Muscle of arm (tissue), 12 donors: ENCODE results near the gene CEP128. TPM values are rescaled to one million over a fixed set of nuclear protein-coding genes. Genes with fewer than 3 reads are reported as not detected.

Source experiments
- DNase-seq: peaks from one replicate; pipeline ENCODE4 v3.0.0-alpha.2; 2013
- polyA plus RNA-seq, 12 donors: library from polyadenylated mRNA; unstranded; fragments of 120-200 nt; gene quantifications; one replicate each; pipeline ENCODE4 v1.2.1, GENCODE V29; 2013; ENCODE audit not compliant: insufficient read length in 12 of 12

The CEP128 gene
- polyA plus RNA-seq, 12 donors = 2.4 to 6.0 (median 4.2) TPM; not detected in 1

DNA sequence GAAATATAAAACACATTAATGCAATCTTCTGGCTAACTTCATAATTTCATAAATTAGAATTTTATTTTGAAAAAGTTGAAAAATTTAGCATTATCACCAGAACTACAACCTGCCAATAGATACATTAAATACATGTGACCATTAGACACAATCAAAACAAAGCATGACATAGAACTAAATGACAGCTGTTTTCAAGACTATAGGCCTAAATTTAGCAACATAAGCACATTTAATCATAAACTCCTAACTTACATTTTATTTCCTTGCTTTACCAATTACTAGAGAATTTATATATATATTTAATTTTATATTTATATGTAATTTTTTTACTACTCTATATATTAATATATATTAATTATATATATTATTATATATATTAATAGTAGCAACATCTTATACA, 165.4 kb downstream of the CEP128 start:
- no peak for DNase-seq

DNA sequence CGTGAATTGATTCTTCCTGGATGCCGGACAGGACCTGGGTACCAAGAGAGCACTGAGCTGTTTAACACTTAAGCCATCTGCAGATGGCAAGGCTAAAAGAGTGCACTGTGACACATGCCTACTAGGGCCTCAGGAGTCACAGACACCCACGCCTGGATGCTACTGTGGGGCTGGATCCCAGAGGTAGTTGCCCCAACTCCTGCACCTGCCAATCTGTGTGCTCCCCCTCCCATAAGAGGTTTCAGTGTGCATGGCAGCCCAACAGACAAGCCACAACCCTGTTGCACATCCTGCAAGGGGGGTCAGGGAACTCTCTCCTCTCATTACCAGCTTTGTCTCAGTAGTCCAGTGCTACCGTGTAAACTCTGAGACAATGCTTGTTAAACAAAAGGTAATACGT, 169.0 kb downstream of the CEP128 start:
- no peak for DNase-seq

DNA sequence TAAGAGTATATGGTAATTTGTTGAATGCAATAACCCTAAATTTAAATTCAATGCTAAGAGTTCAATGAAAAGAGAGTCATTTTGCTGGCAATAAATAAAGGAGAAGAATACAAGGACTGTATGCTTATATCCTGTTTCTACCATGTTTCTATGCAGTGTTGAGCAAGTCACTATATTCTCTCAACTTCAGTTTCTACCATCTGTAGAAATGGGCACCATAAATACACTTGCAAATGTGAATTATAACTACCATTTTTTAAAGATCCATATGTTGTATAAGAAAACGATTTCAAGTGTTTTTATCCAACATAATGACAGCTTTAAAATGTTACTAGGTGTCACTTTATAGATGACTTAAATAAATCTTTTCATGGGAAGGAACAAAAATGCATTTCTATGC, 170.3 kb downstream of the CEP128 start:
- no peak for DNase-seq

GRCh38 chr14:80770114-80770908, 171.2 kb downstream of the CEP128 start:
- DNase-seq = no peak

DNA sequence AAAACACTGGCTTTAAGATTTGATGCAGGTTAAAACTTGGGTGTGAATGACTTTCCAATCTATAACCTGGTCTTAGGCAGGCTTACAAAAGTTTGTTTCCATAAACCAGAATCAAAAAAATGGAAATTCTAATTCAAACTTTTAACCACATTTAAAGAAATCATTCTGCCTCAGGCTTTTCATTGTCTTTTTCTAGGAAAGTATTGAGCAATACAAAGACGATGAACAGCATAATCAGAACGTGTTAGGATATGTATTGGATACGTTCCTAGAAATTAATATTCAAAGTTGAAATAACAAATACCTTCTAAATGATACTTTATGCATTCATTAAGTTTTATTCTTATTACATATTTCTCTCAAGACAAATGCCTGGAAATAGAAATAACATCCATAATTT, 172.9 kb downstream of the CEP128 start:
- DNase-seq = no peak

DNA sequence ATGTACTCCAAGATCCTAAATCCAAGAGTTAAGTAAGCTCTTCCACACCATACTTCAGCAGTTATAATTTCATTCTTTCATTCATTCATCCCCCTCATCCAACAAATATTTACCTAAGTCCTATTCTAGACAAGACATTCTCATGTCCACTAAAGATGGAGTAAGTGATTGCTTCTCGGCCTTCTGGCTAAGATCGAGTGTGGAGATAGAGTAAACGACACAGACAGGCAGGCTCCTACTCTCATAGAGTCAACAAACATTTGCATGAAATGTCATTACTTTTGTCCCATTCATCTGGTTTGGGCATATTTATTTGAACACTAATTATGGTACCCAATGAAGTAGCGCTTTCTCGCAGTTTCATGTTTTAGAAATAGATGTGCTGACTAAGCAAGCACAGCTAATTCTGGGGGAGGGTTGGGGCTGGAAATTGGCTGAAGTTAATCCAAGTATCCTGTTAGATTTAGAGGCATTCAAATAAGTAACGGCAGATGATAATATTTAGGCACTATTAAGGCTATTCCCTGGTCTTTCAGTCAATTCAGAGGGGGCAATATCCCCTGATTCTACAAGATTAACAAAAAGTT, 176.5 kb downstream of the CEP128 start:
- DNase-seq = no peak

DNA sequence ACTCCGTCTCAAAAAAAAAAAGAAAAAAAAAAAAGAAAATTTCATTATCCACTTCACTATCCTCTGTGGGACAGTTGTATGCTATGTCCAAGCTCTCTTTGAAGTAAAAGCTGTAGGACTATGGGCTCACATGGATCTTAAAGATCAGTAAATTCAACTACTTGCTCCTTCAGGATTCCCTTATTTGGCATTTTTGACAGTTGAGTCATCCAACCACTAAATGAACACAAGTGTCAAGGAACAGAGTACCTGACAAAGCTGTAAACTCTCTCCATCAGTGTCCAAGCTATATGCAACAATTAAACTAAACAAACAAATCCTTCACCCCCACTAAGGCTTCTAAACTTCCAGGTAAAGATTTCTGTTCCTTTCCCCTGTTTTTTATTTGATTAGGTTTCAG, 177.0 kb downstream of the CEP128 start:
- DNase-seq = no peak

GRCh38 chr14:80762641-80763228, 178.8 kb downstream of the CEP128 start:
- no peak for DNase-seq

GRCh38 chr14:80754696-80755095, 186.8 kb downstream of the CEP128 start:
- DNase-seq = no peak

DNA sequence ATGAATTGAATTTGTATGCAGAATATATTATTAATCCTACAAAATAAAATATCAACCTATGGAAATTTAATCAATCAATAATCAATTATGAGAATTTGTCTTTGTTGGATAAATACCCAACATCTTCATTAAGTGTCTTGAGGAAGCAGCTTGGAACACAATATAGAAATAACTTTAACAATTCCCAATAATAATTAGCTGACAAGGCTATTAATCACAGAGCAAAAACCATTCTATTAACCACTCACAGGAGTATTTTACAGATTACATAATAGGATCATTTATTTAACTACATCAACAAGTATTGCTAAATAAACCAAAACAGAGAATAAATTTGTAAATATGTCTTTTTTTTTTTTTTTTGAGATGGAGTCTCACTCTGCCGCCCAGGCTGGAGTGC, 190.3 kb downstream of the CEP128 start:
- DNase-seq = no peak

DNA sequence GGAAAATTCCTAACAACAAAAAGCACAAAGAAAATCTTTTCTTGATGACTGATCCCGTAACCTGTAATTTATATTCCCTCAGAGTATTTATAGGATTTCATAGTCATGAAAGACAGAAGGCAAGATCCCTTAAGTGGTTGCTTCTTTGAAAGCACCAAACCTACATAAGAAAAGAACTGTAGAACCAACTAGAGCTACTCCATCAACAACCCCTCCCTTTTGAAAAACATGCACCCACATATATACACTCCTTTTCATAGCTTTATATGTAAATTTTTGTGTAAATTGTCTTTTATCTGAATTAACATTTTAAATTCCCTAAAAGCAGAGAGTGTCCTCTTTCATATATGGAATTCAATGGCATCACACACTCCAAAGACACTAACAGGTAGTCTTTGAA, 215.3 kb downstream of the CEP128 start:
- DNase-seq = no peak

- no peak for DNase-seq
These were observed 222.6 kb downstream of the CEP128 start for GRCh38 chr14:80718940-80719339.

DNA sequence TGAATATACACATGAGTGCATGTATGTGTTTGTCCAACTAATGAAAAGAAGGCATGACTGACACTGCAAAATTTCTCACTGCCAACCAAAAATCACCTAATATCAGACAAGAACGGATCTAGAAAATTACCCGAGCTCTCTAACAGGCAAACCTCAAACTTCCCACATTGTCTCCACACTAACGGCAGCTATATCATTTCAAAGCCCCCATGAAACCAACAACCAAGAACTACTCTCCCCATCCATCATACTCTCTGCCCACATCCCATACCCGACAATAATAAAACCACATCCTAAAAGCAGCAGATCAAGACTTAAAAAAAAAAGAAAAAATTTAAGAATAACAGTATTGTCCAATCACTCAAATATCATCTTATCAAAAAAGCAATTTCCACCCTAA, 227.1 kb downstream of the CEP128 start:
- no peak for DNase-seq

GRCh38 chr14:80713076-80713850, 228.3 kb downstream of the CEP128 start:
- DNase-seq = no peak

GRCh38 chr14:80705241-80705980, 236.1 kb downstream of the CEP128 start:
- DNase-seq = no peak

DNA sequence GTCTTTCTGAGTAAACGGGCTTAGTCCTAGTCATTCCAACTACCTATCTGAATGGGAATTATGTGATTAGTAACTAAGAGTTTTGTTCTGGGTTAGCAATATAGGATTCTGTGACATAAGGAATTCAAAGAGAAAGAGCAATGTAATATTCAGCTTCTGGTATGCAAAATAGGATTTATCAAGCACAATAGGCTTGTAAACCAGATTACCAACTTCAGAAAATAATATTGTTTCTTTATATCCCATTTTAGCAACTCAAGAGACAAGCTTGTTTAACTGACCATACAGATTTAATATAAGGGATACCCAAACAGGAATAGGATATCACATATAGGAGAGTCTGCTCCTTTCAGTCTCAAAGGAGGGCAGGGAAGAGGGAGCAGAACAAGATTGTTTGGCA, 240.9 kb downstream of the CEP128 start:
- DNase-seq = no peak

DNA sequence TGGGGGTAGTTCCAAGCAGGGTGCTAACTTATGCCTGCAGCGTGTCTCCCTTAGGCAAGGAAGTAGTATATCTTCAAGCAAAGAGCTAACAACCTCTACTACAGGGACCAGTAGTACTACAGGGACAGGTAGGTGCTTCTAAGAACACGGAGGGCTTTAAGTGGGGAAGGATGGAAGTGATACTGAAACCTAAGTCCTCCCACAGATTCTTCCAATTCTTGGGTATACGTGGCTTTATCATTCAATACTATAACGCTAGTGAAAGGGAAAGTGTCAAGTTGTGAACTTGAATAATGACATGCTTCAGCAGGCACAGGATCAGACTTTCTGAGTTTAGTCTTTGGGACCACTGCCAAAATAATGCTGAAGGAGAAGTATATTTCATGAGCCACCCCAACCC, 241.7 kb downstream of the CEP128 start:
- no peak for DNase-seq

DNA sequence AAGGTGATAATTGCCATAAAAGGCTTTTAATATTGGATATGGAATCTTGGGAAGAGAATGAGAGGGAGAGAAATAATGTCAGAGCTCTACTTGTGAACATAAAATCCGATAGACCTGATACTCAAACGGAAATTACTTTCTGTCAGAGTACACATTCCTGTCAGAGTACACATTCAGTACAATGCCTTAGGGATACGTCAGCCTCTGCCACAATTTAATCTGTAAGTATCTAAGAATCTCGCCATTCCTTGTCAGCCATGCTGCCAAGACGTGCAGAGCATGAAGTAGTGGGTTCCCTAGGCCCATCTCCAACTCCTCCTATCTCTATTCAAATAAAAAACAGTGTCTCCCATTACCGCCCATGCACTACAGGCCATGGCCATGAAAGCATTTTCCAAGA, 242.6 kb downstream of the CEP128 start:
- DNase-seq = no peak

DNA sequence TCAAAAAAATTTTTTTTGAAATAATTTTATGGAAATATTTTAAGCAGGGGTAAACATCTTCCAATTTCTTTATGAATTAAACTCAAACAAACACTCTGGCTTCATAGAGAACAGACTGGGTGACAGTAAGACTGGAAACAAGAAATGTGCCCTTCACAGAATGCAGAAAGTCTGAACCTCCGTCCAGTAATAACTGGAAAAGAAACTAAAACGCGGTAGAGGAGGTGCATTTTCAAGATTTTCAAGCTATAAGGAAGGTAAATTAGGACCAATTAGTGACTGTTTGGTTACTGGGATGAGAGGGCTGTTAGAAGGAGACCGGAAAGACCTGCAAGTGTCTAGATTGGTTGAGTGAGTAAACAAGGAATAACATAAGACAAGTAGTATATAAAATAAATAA, 245.7 kb downstream of the CEP128 start:
- no peak for DNase-seq

DNA sequence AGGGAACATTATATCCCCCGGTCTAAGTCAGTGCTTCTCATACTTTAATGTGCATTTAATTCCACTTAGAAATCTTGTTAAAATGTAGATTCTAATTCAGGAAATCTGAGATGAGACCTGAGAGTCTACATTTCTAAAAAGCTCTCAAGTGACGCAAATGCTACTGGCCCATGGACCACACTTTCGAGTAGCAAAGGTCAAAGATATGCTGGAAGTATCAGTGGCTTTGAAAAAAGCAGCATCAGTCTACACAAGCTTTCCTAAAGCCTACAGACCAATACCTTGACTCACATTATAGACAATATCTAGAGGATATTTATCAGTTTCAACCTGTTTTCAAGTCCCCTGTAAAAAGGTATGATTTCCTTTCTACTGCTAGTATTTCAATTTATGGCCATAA, 248.6 kb downstream of the CEP128 start:
- DNase-seq = no peak

DNA sequence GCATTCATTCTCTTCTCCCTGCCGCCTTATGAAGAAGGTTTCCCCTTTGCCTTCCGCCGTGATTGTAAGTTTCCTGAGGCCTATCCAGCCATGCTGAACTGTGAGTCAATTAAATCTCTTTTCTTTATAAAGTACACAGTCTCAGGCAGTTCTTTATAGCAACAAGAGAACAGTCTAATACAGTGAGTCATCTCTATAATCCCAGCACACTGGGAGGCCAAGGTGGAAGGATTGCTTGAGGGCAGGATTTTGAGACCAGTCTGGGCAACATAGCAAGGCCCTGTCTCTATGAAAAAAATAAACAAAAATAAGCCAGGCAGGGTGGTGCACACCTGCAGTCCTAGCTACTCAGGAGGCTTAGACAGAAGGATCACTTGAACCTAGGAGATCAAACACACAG, 259.9 kb downstream of the CEP128 start:
- no peak for DNase-seq

GRCh38 chr14:80679273-80679672, 262.3 kb downstream of the CEP128 start:
- no peak for DNase-seq
